PC-3 (cell line): Measurements from ENCODE around the gene KCNG4. TPM values are rescaled to one million over a fixed set of nuclear protein-coding genes. Genes with fewer than 3 reads are reported as not detected.

Experiments used
- ATAC-seq: fragments of 200-7000 bp; cut with Tn5 transposase; 2 replicates; pipeline ENCODE4 v1.9.1; 2020; ENCODE audit warnings: mild to moderate bottlenecking, moderate library complexity
- BruUV-seq: library from RNA; stranded (reverse); fragments of 400-500 nt; replicated peaks from 2 replicates; lab custom pipeline; 2021; lab: Mats Ljungman, UMichigan
- CTCF ChIA-PET: fragments of 300-600 bp; sonication (Branson Sonifier 250); formaldehyde crosslinking; loops from one replicate; lab custom pipeline; 2022; ENCODE audit warnings: antibody characterized with exemption; lab: Charles Lee
- POLR2A ChIA-PET: fragments of 300-600 bp; sonication (Branson Sonifier 250); formaldehyde crosslinking; loops from one replicate; lab custom pipeline; 2022; ENCODE audit warnings: antibody characterized with exemption; ENCODE audit not compliant: unreplicated experiment; lab: Charles Lee
- DNase-seq: peaks from one replicate; pipeline ENCODE4 v3.0.0-alpha.2; 2015
- H2AFZ ChIP-seq: fragments of 300-600 bp; sonication (generic); 2 replicates; pipeline ENCODE4 v1.6.0; 2016; ENCODE audit warnings: antibody characterized with exemption, low read length
- H3F3A ChIP-seq: fragments of 300-600 bp; sonication (generic); one replicate; pipeline ENCODE4 v1.6.0; 2017; ENCODE audit warnings: antibody characterized with exemption, low read length, control low read depth, mild to moderate bottlenecking; ENCODE audit not compliant: unreplicated experiment
- H3K27ac ChIP-seq: fragments of 300-600 bp; sonication (generic); 2 replicates; pipeline ENCODE4 v1.5.1; 2016; ENCODE audit warnings: mild to moderate bottlenecking, low read length
- H3K27me3 ChIP-seq: fragments of 300-600 bp; sonication (generic); 2 replicates; pipeline ENCODE4 v1.6.1; 2016; ENCODE audit warnings: low read length, mixed read lengths
- H3K36me3 ChIP-seq: fragments of 300-600 bp; sonication (generic); 2 replicates; pipeline ENCODE4 v1.6.1; 2016; ENCODE audit warnings: low read depth, mixed run types, low read length, mixed read lengths
- H3K4me1 ChIP-seq: fragments of 300-600 bp; sonication (generic); 2 replicates; pipeline ENCODE4 v1.5.1; 2016; ENCODE audit warnings: low read length; ENCODE audit not compliant: insufficient read depth
- H3K4me2 ChIP-seq: fragments of 300-600 bp; sonication (generic); 2 replicates; pipeline ENCODE4 v1.6.0; 2016; ENCODE audit warnings: low read length
- H3K4me3 ChIP-seq: fragments of 300-600 bp; sonication (generic); 2 replicates; pipeline ENCODE4 v1.5.1; 2016; ENCODE audit warnings: mild to moderate bottlenecking, low read length, mixed read lengths
- H3K79me2 ChIP-seq: fragments of 300-600 bp; sonication (generic); 2 replicates; pipeline ENCODE4 v1.6.1; 2017; ENCODE audit warnings: low read length, mixed read lengths
- H3K9ac ChIP-seq: fragments of 300-600 bp; sonication (generic); 2 replicates; pipeline ENCODE4 v1.6.0; 2016; ENCODE audit warnings: mild to moderate bottlenecking, low read length
- H3K9me2 ChIP-seq: fragments of 300-600 bp; sonication (generic); replicated peaks from 2 replicates; pipeline ENCODE4 v1.6.1; 2016; ENCODE audit warnings: mixed run types, low read length, mixed read lengths
- H3K9me3 ChIP-seq: fragments of 300-600 bp; sonication (generic); 2 replicates; pipeline ENCODE4 v1.6.1; 2016; ENCODE audit warnings: low read length, mixed read lengths
- H4K20me1 ChIP-seq: fragments of 300-600 bp; sonication (generic); 2 replicates; pipeline ENCODE4 v1.6.1; 2016; ENCODE audit warnings: low read length, mixed read lengths
- CTCF ChIP-seq: fragments of 300-600 bp; sonication (generic); conservative IDR thresholded peaks from 2 replicates; pipeline ENCODE4 v1.5.1; 2017; ENCODE audit warnings: antibody characterized with exemption, low read depth, mild to moderate bottlenecking, low read length
- EZH2 ChIP-seq: fragments of 300-600 bp; sonication (generic); IDR thresholded peaks from one replicate; pipeline ENCODE4 v1.6.1; 2017; ENCODE audit warnings: antibody characterized with exemption, mild to moderate bottlenecking, low read length; ENCODE audit not compliant: unreplicated experiment
- EZH2phosphoT487 ChIP-seq: fragments of 300-600 bp; sonication (generic); IDR thresholded peaks from 2 replicates; pipeline ENCODE4 v1.6.1; 2018; ENCODE audit warnings: mild to moderate bottlenecking, antibody characterized with exemption, low read length, borderline replicate concordance
- intact Hi-C: fragments of 100-400 bp; cut with micrococcal nuclease; formaldehyde crosslinking; loops from 2 replicates; pipeline ENCODE4 v1.9.0; 2023
- total RNA-seq: library from RNA; depleted of rRNA; stranded (reverse); fragments of >200 nt; gene quantifications from 2 replicates; pipeline ENCODE4 v1.2.3, GENCODE V29; 2014

KCNG4 gene
- total RNA-seq, 1 experiment from 2014 or later = 0.04 TPM

- ATAC-seq = no peak
- Histone ChIP-seq H3K9me2 (no peaks in the 10 kb centered on the region), H4K20me1 (no peaks in the 10 kb centered on the region), H3K4me3 (no peak overlapping the region), H3K27me3 (no peaks in the 10 kb centered on the region), H3K36me3 (no peaks in the 10 kb centered on the region), H3K9me3 (no peaks in the 10 kb centered on the region), H3K4me2 (no peak overlapping the region), H2AFZ (no peak overlapping the region), H3F3A (no peaks in the 10 kb centered on the region), H3K79me2 (no peaks in the 10 kb centered on the region), H3K9ac (no peak overlapping the region), H3K27ac (no peak overlapping the region), H3K4me1 (no peaks in the 10 kb centered on the region)
- intact Hi-C loops = no loop called here
- BruUV-seq = no TSS peak
- DNase-seq = no peak
- ChIA-PET POLR2A (no interaction called here), CTCF (no interaction called here)
- TF ChIP-seq CTCF = no peak
- no peak for TF ChIP-seq EZH2
- no peak for TF ChIP-seq EZH2phosphoT487
These were observed 31.2 kb upstream of the KCNG4 start for GRCh38 chr16:84271037-84271436.

- TF ChIP-seq EZH2phosphoT487 (no peak), CTCF (no peak), EZH2 (no peak)
- Histone ChIP-seq H3K4me1 (no peaks in the 10 kb centered on the region), H3K36me3 (no peaks in the 10 kb centered on the region), H3K9ac (no peak overlapping the region), H4K20me1 (no peaks in the 10 kb centered on the region), H3K4me2 (no peak overlapping the region), H3K27ac (no peak overlapping the region), H3K9me3 (no peaks in the 10 kb centered on the region), H3K79me2 (no peaks in the 10 kb centered on the region), H2AFZ (no peak overlapping the region), H3K9me2 (no peaks in the 10 kb centered on the region), H3F3A (no peaks in the 10 kb centered on the region), H3K4me3 (no peak overlapping the region), H3K27me3 (no peaks in the 10 kb centered on the region)
- BruUV-seq = no TSS peak
- no peak for ATAC-seq
- DNase-seq = no peak
- POLR2A ChIA-PET = no interaction called here
- CTCF ChIA-PET = no interaction called here
- intact Hi-C loops = no loop called here
These were observed 30.7 kb upstream of the KCNG4 start for GRCh38 chr16:84270531-84270930.

- ChIA-PET POLR2A (no interaction called here), CTCF (no interaction called here)
- Histone ChIP-seq H3K4me2 (no peak overlapping the region), H3K27me3 (no peaks in the 10 kb centered on the region), H3K9me3 (no peaks in the 10 kb centered on the region), H3F3A (no peaks in the 10 kb centered on the region), H3K9me2 (no peaks in the 10 kb centered on the region), H3K9ac (no peak overlapping the region), H3K4me1 (no peaks in the 10 kb centered on the region), H3K79me2 (no peaks in the 10 kb centered on the region), H4K20me1 (no peaks in the 10 kb centered on the region), H3K4me3 (no peak overlapping the region), H3K36me3 (no peaks in the 10 kb centered on the region), H3K27ac (no peak overlapping the region), H2AFZ (no peak overlapping the region)
- intact Hi-C loops = no loop called here
- no peak for TF ChIP-seq EZH2phosphoT487
- TF ChIP-seq EZH2 = no peak
- no peak for TF ChIP-seq CTCF
- no TSS peak for BruUV-seq
- ATAC-seq (no peak), DNase-seq (no peak)
These were observed 30.3 kb upstream of the KCNG4 start for GRCh38 chr16:84270071-84270470.
